ENCODE measurements around the gene DNAJC1.
"Not testable (repeated sequence)": the region's sequence is repeated elsewhere in the genome, so short reads cannot be mapped to it uniquely, and the experiment has no call there.

Gene DNAJC1

GRCh38 chr10:21891439-21891838 lies 112.1 kb downstream of the DNAJC1 start:
- no peak overlapping the region for H3K4me3 ChIP-seq (replicated peaks; ENCODE audit: low read depth, low read length)
- TF ChIP-seq, protein P1, sequence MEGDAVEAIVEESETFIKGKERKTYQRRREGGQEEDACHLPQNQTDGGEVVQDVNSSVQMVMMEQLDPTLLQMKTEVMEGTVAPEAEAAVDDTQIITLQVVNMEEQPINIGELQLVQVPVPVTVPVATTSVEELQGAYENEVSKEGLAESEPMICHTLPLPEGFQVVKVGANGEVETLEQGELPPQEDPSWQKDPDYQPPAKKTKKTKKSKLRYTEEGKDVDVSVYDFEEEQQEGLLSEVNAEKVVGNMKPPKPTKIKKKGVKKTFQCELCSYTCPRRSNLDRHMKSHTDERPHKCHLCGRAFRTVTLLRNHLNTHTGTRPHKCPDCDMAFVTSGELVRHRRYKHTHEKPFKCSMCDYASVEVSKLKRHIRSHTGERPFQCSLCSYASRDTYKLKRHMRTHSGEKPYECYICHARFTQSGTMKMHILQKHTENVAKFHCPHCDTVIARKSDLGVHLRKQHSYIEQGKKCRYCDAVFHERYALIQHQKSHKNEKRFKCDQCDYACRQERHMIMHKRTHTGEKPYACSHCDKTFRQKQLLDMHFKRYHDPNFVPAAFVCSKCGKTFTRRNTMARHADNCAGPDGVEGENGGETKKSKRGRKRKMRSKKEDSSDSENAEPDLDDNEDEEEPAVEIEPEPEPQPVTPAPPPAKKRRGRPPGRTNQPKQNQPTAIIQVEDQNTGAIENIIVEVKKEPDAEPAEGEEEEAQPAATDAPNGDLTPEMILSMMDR (IDR thresholded peaks at IDR 0.05; ENCODE audit: low read depth, low read length, missing control alignments) = no peak
- no peak for DNase-seq (ENCODE audit: extremely low read depth, low read depth)

- TF ChIP-seq, protein P1 (IDR thresholded peaks at IDR 0.05; ENCODE audit: low read depth, low read length, missing control alignments) = no peak
- no peak overlapping the region for H3K4me3 ChIP-seq (replicated peaks; ENCODE audit: low read depth, low read length)
- DNase-seq (ENCODE audit: extremely low read depth, low read depth) = no peak
Observed at GRCh38 chr10:21889477-21890275, 113.9 kb downstream of the DNAJC1 start.

- TF ChIP-seq, protein P1 (IDR thresholded peaks at IDR 0.05; ENCODE audit: low read depth, low read length, missing control alignments) = no peak
- H3K4me3 ChIP-seq (replicated peaks; ENCODE audit: low read depth, low read length) = no peak overlapping the region
- DNase-seq (ENCODE audit: extremely low read depth, low read depth) = no peak
Observed at GRCh38 chr10:21888959-21889358, 114.6 kb downstream of the DNAJC1 start.

DNA sequence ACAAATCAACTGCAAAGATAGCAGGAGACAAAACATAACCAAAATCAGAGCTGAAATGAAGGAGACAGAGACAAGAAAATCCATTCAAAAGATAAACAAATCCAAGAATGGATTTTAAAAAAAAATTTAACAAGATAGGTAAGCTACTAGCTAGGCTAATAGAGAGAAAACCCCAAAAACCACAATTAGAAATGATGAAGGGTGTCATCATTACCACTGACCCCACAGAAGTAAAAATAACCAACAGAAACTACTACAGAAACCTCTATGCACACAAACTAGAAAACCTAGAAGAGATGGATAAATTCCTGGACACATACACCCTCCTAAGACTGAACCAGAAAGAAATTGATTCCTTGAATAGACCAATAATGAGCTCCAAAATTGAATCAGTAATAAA lies 117.6 kb downstream of the DNAJC1 start:
- TF ChIP-seq, protein P1 (IDR thresholded peaks at IDR 0.05; ENCODE audit: low read depth, low read length, missing control alignments) = no peak
- H3K4me3 ChIP-seq (replicated peaks; ENCODE audit: low read depth, low read length) = no peak overlapping the region
- DNase-seq (ENCODE audit: extremely low read depth, low read depth) = no peak

GRCh38 chr10:21873198-21873597 lies 130.3 kb downstream of the DNAJC1 start:
- TF ChIP-seq, protein P1 (IDR thresholded peaks at IDR 0.05; ENCODE audit: low read depth, low read length, missing control alignments) = no peak
- no peak overlapping the region for H3K4me3 ChIP-seq (replicated peaks; ENCODE audit: low read depth, low read length)
- DNase-seq (ENCODE audit: extremely low read depth, low read depth) = no peak

- H3K4me3 ChIP-seq (replicated peaks; ENCODE audit: low read depth, low read length); DNase-seq (ENCODE audit: extremely low read depth, low read depth): not testable (repeated sequence)
Observed at GRCh38 chr10:21872771-21873170, 130.8 kb downstream of the DNAJC1 start.

DNA sequence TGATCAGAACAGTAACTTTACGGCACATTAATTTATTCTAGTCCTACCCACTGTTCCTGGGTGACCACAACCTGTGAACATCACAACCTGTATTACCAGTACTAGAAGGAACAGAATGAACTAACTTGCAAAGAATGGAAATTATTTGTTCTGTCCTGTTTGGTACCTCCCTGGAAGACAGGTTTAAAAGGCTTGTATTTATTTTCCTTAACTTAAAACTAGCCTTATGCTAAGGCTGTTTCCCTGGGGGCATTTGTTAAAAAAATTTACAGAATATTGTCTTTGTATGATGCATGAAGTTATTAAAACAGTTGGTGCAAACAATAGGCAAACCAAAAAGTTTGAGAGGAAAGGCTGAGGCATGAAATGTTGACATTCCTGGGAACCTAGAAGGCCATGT lies 132.7 kb downstream of the DNAJC1 start:
- TF ChIP-seq, protein P1 (IDR thresholded peaks at IDR 0.05; ENCODE audit: low read depth, low read length, missing control alignments) = no peak
- no peak for DNase-seq (ENCODE audit: extremely low read depth, low read depth)
- no peak overlapping the region for H3K4me3 ChIP-seq (replicated peaks; ENCODE audit: low read depth, low read length)

- not testable (repeated sequence) for DNase-seq (ENCODE audit: extremely low read depth, low read depth); H3K4me3 ChIP-seq (replicated peaks; ENCODE audit: low read depth, low read length)
Observed at GRCh38 chr10:21869087-21869486, 134.4 kb downstream of the DNAJC1 start.
